Breast epithelium (tissue), 4 donors: ENCODE data around the gene CLASP1. TPM values are rescaled to one million over a fixed set of nuclear protein-coding genes. Genes with fewer than 3 reads are reported as not detected.
A peak's percentile ranks its signal among the peaks of the same experiment; 100 is the strongest.

Source experiments
- DNase-seq, 2 donors: peaks; one replicate each; pipeline ENCODE4 v3.0.0-alpha.2; 2019; ENCODE audit warnings: low spot score in 2 of 2
- H3K27ac ChIP-seq, 2 donors: fragments of 200-600 bp; sonication (generic) in 1 of 2; one replicate each; pipeline ENCODE4 v1.5.1; 2016 to 2019; ENCODE audit warnings: mild to moderate bottlenecking in 1 of 2
- H3K27me3 ChIP-seq, 2 donors: fragments of 200-600 bp; sonication (generic) in 1 of 2; one replicate each; pipeline versions ENCODE4 v1.5.1 to v1.6.0; 2017 to 2019; ENCODE audit warnings: control low read depth in 1 of 2, mild to moderate bottlenecking in 1 of 2
- H3K36me3 ChIP-seq: fragments of 200-600 bp; one replicate; pipeline ENCODE4 v1.5.1; 2019
- H3K4me1 ChIP-seq, 2 donors: fragments of 200-600 bp; sonication (generic); one replicate each; pipeline ENCODE4 v1.5.1; 2016 to 2019; ENCODE audit warnings: control low read depth in 1 of 2
- H3K4me3 ChIP-seq, 3 donors: fragments of 200-600 bp; sonication (generic); 1 replicate in 2 of 3; 2 replicates in 1 of 3; pipeline ENCODE4 v1.5.1; 2016 to 2019; ENCODE audit warnings: mild to moderate bottlenecking in 3 of 3, moderate library complexity in 2 of 3
- H3K9me3 ChIP-seq, 2 donors: fragments of 200-600 bp; sonication (generic) in 1 of 2; one replicate each; pipeline ENCODE4 v1.5.1; 2016 to 2019; ENCODE audit warnings: control low read depth in 1 of 2
- CTCF ChIP-seq, 3 donors: fragments of 450-650 bp; IDR thresholded peaks; one replicate each; pipeline ENCODE4 v1.5.1; 2016 to 2017; ENCODE audit warnings: antibody characterized with exemption in 3 of 3, mild to moderate bottlenecking in 3 of 3, moderate library complexity in 3 of 3
- POLR2A ChIP-seq: fragments of 450-650 bp; IDR thresholded peaks from one replicate; pipeline ENCODE4 v1.6.1; 2016; ENCODE audit warnings: antibody characterized with exemption, mild to moderate bottlenecking, moderate library complexity
- POLR2AphosphoS5 ChIP-seq, 3 donors: sonication (generic); formaldehyde crosslinking; IDR thresholded peaks; one replicate each; pipeline ENCODE4 v1.6.1; 2017; ENCODE audit warnings: antibody characterized with exemption in 3 of 3
- intact Hi-C: fragments of 100-400 bp; cut with DNase I; formaldehyde crosslinking; loops from one replicate; pipeline ENCODE4 v1.15.1; 2023; ENCODE audit warnings: low total_unique reads
- total RNA-seq, 3 donors: library from RNA; depleted of rRNA; stranded (reverse); fragments of >200 nt; gene quantifications; one replicate each; pipeline ENCODE4 v1.1.0, GENCODE V29; 2016

Gene CLASP1
- total RNA-seq, 3 donors from 2014 or later: 80.3 to 106 (median 98.7) TPM

GRCh38 chr2:121356058-121356640, 293.1 kb downstream of the CLASP1 start:
- DNase-seq: peak in 1 of 2 donors; percentile 53
- TF ChIP-seq POLR2AphosphoS5 (IDR thresholded peaks at IDR 0.05) (peak in 1 of 3 donors; percentile 9), POLR2A (no peak), CTCF (IDR thresholded peaks at IDR 0.05) (peak in 2 of 3 donors; percentile 44 to 76)

GRCh38 chr2:121355488-121355887, 293.8 kb downstream of the CLASP1 start:
- no peaks in the 10 kb centered on the region for H3K27me3 ChIP-seq
- peak in 1 of 2 donors; percentile 35 for DNase-seq
- H3K4me3 ChIP-seq: no peak overlapping the region
- TF ChIP-seq POLR2A (no peak), POLR2AphosphoS5 (IDR thresholded peaks at IDR 0.05) (no peak), CTCF (IDR thresholded peaks at IDR 0.05) (no peak)
- peak overlapping the region in 1 of 2 donors; percentile 65 for H3K27ac ChIP-seq
- intact Hi-C loops: no loop called here
- no peaks in the 10 kb centered on the region for H3K4me1 ChIP-seq
- no peaks in the 10 kb centered on the region for H3K9me3 ChIP-seq
- H3K36me3 ChIP-seq: no peaks in the 10 kb centered on the region

More at GRCh38 chr2:121356058-121356640, 293.1 kb downstream of the CLASP1 start:
- Histone ChIP-seq H3K9me3 (no peaks in the 10 kb centered on the region), H3K27me3 (no peaks in the 10 kb centered on the region), H3K36me3 (no peaks in the 10 kb centered on the region), H3K27ac (peak overlapping the region in 1 of 2 donors; percentile 65), H3K4me3 (no peak overlapping the region), H3K4me1 (no peaks in the 10 kb centered on the region)
- intact Hi-C loops: no loop called here

GRCh38 chr2:121351521-121352318, 297.5 kb downstream of the CLASP1 start:
- no peak overlapping the region for H3K27ac ChIP-seq
- no peaks in the 10 kb centered on the region for H3K27me3 ChIP-seq
- H3K4me1 ChIP-seq: no peaks in the 10 kb centered on the region
- no peak overlapping the region for H3K4me3 ChIP-seq
- intact Hi-C loops: no loop called here
- no peak for TF ChIP-seq POLR2A
- no peak for TF ChIP-seq CTCF (IDR thresholded peaks at IDR 0.05)
- no peak for TF ChIP-seq POLR2AphosphoS5 (IDR thresholded peaks at IDR 0.05)
- DNase-seq: no peak
- peaks cover 2% of the 10 kb centered on the region for H3K36me3 ChIP-seq
- H3K9me3 ChIP-seq: no peaks in the 10 kb centered on the region

- Histone ChIP-seq H3K4me1 (no peaks in the 10 kb centered on the region), H3K36me3 (peaks cover 10% of the 10 kb centered on the region), H3K4me3 (no peak overlapping the region), H3K27me3 (no peaks in the 10 kb centered on the region), H3K27ac (no peak overlapping the region), H3K9me3 (no peaks in the 10 kb centered on the region)
- intact Hi-C loops: no loop called here
- no peak for DNase-seq
- TF ChIP-seq CTCF (IDR thresholded peaks at IDR 0.05) (no peak), POLR2A (no peak), POLR2AphosphoS5 (IDR thresholded peaks at IDR 0.05) (no peak)
Measured at GRCh38 chr2:121350890-121351289, 298.4 kb downstream of the CLASP1 start.

- Histone ChIP-seq H3K36me3 (peaks cover 13% of the 10 kb centered on the region), H3K9me3 (no peaks in the 10 kb centered on the region), H3K27me3 (no peaks in the 10 kb centered on the region), H3K27ac (no peak overlapping the region), H3K4me1 (no peaks in the 10 kb centered on the region), H3K4me3 (no peak overlapping the region)
- intact Hi-C loops: no loop called here
- TF ChIP-seq POLR2A (no peak), CTCF (IDR thresholded peaks at IDR 0.05) (no peak), POLR2AphosphoS5 (IDR thresholded peaks at IDR 0.05) (no peak)
- no peak for DNase-seq
Measured at GRCh38 chr2:121350402-121350775, 298.9 kb downstream of the CLASP1 start.
